PC-3 (cell line): ENCODE data around the gene LTF.

Source experiments
- CTCF ChIP-seq: fragments of 300-600 bp; sonication (generic); conservative IDR thresholded peaks from 2 replicates; pipeline ENCODE4 v1.5.1; 2017; ENCODE audit warnings: antibody characterized with exemption, low read depth, mild to moderate bottlenecking, low read length
- EZH2phosphoT487 ChIP-seq: fragments of 300-600 bp; sonication (generic); IDR thresholded peaks from 2 replicates; pipeline ENCODE4 v1.6.1; 2018; ENCODE audit warnings: mild to moderate bottlenecking, antibody characterized with exemption, low read length, borderline replicate concordance

GRCh38 chr3:46504789-46505188 lies 40.1 kb upstream of the LTF start:
- TF ChIP-seq CTCF = no peak
- no peak for TF ChIP-seq EZH2phosphoT487
